LNCaP clone FGC (cell line): Measurements from ENCODE around the gene RAB1A.

Source experiments
- DNase-seq: peaks from one replicate; pipeline ENCODE4 v3.0.0-alpha.2; 2011; ENCODE audit warnings: low read depth
- H3K4me3 ChIP-seq: 2 replicates; pipeline ENCODE4 v1.5.1; 2011; ENCODE audit warnings: mild to moderate bottlenecking, low read depth, low read length, control low read depth
- CTCF ChIP-seq: IDR thresholded peaks from 2 replicates; pipeline ENCODE4 v1.5.1; 2012; ENCODE audit warnings: mild to moderate bottlenecking; ENCODE audit not compliant: control insufficient read depth, insufficient read depth; ENCODE audit errors: extremely low read depth

RAB1A gene

DNA sequence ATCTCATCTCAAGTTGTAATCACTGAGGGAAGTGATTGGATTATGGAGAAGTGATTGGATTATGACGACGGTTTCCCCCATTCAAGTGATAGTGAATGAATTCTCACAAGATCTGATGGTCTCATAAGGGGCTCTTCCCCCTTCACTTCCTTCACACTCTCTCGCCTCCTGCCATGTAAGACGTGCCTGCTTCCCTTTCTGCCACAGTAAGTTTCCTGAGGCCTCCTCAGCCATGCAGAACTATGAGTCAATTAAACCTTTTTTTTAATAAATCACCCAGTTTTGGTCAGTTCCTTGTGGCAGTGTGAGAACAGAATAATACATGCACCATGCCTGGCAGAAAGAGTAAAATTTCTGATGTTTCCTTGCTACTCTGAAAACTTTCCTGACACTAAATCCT, 37.1 kb downstream of the RAB1A start:
- no peak for TF ChIP-seq CTCF
- no peak overlapping the region for H3K4me3 ChIP-seq
- DNase-seq = no peak

DNA sequence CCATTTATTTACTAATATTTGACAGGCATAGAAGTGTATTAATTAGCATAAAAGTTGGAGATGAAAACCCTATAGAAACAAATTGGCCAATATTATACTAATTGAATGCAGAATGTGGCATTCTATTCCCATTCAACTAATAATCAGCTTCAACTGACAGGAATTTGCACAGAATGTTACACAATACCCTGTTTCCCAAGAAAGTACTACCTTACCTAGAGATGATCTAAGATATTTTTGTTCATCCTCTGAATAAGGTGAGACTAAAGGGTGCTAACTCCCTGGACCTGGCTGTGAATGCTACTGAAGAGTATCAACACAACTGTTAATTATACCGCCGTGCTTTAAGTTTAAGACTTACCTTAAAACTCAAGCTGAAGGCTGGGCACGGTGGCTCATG, 44.8 kb downstream of the RAB1A start:
- no peak overlapping the region for H3K4me3 ChIP-seq
- no peak for TF ChIP-seq CTCF
- DNase-seq = no peak

- TF ChIP-seq CTCF = no peak
- no peak for DNase-seq
- no peak overlapping the region for H3K4me3 ChIP-seq
Measured at GRCh38 chr2:65081232-65081685, 48.6 kb downstream of the RAB1A start.

DNA sequence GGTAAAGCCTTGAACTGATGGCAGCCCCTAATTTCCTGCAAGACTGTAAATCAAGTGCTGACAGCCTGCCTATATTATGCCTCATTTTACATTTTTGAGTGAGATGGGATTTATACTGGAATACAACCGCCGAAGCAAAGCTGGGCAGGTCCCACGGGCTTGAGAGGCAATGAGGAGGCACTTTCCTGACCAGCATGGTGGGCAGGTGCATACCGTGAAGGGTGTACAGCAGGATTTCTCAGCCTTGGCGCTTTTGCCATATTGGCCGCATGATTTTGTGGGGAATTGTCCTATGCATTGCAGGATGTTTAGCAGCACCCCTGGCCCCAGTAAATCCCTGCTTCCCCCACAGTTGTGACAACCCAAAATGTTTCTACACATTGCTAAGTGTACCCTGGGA, 50.9 kb downstream of the RAB1A start:
- DNase-seq = no peak
- no peak for TF ChIP-seq CTCF
- no peak overlapping the region for H3K4me3 ChIP-seq

GRCh38 chr2:65077898-65078297, 52.0 kb downstream of the RAB1A start:
- no peak for TF ChIP-seq CTCF
- DNase-seq = no peak
- no peak overlapping the region for H3K4me3 ChIP-seq

DNA sequence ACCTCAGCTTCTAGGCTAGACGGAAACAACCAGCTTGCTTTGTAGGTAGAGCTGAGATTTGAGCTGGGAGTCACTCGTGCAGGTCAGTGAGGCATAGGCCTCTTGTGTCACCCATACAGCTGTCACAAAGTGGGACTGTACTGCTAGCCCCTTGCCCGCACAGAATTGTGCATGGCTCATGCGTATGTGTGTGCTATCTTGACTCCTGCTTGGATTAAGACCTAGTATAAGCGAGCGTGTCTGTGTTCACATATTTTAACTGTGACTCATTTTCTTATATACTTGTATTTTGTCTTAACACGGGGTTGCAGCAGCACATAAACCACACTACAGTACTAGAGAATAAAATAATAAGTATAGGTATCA, 53.6 kb downstream of the RAB1A start:
- H3K4me3 ChIP-seq = no peak overlapping the region
- DNase-seq = no peak
- TF ChIP-seq CTCF = no peak

DNA sequence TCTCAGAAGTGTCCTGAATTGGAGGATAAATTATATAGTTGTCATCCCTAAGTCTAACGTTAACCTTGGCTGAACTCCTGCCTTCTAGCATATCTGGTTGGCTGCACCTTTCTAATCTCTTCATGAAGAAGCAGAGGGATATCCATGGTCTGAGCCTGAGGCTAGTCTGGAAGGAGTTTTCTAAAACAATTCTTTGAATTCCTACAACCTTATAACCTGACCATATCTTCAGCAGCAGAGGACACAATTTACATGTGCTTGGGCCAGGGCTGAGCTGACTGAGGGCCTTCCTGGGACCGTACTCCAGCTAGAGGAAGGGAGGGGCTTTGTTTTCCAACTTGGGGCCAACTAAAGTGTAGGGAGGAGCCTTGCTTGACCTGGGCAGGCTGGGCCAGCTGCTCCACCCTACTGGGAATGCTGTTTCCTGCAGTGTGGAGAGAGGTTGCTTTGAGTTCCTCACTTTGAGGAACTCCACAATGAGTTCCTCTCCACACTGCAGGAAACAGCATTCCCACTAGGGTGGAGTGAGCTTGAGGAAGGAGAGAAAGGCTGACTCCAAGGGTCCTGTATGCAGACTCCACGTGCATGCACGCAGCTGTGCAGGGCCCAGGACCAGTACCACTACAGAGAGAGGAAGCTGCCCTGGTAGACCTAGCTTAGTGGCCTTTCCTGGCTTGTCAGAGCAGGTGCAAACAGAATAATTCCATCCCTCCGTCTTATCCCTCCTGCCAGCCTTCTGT, 54.1 kb downstream of the RAB1A start:
- no peak for TF ChIP-seq CTCF
- no peak overlapping the region for H3K4me3 ChIP-seq
- no peak for DNase-seq
